ENCODE data around the gene SERP1. TPM values are rescaled to one million over a fixed set of nuclear protein-coding genes. Genes with fewer than 3 reads are reported as not detected.

The SERP1 gene
- 85.2 TPM for total RNA-seq
- long read RNA-seq, transcript SERP1-205 (2 exons, 657 nt), result minor isoform, 6 of 281 reads
- long read RNA-seq, transcript SERP1-201 (3 exons, 3,171 nt), result major isoform, 241 of 281 reads
- long read RNA-seq, transcript SERP1-208 (2 exons, 830 nt), result minor isoform, 5 of 281 reads
- long read RNA-seq, partial matches to known transcripts, result 4 of 281 reads
- long read RNA-seq, other reads (novel, unspliced or antisense), result 24 of 281 reads

GRCh38 chr3:150546226-150547044 is at the start of gene SERP1, which contains the start of gene EIF2A:
TSS of gene SERP1 (minus strand) at chr3:150546496. CDS start at chr3:150546135, 361 bp downstream.
TSS of gene EIF2A (plus strand) at chr3:150546787. CDS start at chr3:150546803, 16 bp downstream.
- DNase-seq (ENCODE audit: low spot score), result peak; percentile 100

- DNase-seq (ENCODE audit: low spot score), result no peak
Observed at GRCh38 chr3:150594150-150594549, 47.9 kb upstream of the SERP1 start.

DNA sequence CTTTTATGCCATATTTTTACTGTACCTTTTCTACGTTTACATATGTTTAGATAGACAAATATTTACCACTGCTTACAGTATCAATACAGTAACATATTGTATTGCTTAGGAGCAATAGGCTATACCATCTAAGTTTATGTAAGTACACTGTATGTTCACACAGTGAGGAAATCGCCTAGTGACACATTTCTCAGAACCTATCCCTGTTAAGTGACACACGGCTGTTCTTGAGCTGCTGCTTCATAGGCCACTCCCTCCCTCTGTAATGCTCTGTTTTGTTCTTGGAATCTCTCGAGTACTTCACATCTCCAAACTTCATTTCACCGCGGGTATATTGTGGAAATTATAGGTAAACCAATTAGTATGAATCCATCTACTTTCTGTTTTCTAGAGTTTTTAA is 43.5 kb upstream of the SERP1 start:
- no peak for DNase-seq (ENCODE audit: low spot score)

DNA sequence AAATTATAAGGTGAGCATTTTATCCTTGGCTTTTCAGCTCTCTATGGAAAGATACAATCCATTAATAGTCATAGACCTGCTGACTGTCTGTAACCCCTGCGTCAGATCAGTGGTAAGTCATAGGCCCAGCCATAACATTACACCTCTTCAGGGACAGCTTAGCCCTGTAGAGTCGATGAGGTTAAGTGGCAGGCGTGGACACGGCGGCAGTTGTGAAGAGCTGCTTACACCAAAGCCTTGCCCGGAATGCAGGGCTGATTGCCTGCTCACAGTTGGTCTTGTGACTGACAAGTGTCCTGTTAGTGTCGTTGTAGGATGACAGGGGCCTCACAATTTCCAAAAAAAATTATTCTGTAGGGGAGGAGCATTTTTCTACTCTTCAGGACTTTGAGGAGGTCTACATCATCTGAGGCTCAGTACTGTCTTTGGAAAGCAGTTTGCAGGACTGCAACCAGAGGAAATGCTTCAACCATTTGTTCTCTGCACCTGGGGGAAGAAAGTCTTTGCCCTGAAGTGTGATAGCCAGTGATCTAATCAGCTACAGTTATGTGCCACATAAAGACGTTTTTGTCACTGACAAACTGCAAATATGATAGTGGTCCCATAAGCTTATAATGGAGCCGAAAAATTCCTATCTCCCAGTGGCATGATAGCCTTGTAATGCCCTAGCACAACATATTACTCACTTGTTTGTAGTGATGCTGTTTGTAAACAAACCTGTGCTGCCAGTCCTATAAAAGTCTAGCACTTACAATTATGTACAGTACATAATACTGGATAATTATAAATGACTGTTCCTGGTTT is 41.9 kb upstream of the SERP1 start:
- no peak for DNase-seq (ENCODE audit: low spot score)

DNA sequence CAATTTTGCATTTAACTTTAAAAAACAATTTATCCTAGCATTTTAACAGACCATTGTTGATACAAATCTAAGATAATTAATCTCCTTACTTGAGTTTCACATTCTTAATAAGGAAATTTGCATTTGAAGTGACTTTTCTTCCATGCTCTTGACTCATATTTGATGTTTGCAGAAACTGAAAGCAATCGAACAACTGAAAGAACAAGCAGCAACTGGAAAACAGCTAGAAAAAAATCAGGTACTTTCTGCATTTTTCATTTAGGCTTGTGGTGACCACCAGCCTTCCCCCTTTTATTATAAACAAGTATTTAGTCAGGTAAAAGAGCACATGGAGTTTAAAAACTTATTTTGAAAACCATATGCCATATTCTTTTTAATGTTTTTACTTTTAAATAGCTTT is 36.7 kb upstream of the SERP1 start:
- no peak for DNase-seq (ENCODE audit: low spot score)

- no peak for DNase-seq (ENCODE audit: low spot score)
Observed at GRCh38 chr3:150582620-150583019, 36.3 kb upstream of the SERP1 start.

DNA sequence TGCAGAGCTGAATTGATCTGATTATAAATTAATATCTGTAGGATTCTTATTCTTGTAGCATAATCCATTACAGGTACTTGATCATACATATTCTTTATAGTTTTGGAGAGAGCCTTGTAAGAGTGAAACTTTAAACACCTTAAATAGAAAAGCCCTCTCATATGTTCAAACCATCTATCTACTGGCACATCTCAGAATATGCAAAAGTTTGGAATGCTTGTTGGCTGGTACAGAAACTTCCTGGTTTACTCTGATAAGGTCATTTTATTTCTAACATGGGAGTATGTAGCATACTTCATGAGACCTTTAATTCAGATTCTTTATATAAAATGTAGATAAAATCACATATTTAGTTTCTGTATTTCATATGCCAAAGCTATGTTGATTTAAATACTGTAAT is 34.9 kb upstream of the SERP1 start:
- no peak for DNase-seq (ENCODE audit: low spot score)

DNA sequence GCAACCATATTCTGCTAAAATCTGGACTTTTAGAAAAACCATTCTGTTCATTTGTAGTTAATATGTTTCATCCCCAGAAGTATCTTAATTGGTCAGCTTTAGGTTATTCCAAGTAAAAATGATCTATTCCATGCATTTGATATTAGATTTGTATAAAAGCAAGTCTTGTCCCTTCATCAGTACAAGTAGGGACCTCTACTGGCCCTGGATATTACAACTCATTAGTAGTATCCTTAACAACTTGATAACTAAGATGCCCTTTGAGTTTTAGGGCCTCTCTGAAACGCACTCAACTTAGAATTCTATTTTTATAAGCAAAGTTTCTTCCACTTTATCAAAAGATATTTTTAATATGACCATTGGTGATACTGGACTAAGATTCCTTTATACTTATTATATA is 31.6 kb upstream of the SERP1 start:
- no peak for DNase-seq (ENCODE audit: low spot score)

GRCh38 chr3:150567328-150567727 is 21.0 kb upstream of the SERP1 start:
- DNase-seq (ENCODE audit: low spot score), result no peak

DNA sequence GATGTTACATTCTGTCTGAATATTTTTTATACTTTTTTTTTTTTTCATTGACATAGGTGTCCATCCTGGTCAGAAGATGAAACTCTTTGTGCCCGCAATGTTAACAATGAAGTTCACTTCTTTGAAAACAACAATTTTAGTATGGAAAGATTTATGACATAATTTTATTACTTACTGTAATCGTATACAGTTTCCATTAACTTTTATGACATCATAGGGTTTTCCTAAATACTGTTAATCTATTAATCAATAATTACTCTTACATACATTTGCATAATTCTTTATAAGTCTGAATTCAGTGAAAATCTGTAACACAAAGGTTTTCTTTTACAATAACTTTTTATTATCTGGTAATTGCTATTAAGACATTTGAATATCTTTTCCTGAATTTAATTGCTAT is 17.9 kb upstream of the SERP1 start:
- no peak for DNase-seq (ENCODE audit: low spot score)

DNA sequence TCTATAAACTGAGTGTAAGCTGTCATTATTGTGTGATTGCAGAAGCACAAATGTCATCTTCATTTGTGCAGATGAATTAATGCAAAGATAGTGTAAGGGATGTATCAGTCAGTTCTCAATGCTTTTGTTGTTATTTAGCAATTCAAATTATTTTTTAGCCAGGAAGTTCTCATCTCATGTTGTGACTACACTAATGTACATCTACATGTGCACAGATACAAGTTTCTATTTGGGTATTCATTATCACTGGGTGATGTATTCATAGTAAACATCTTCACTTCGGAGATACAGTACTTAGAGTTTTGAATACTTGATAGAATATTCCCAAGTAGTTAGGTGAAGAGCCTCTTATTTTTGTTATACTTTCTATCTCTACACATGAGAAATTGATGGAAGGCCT is 11.4 kb upstream of the SERP1 start:
- no peak for DNase-seq (ENCODE audit: low spot score)

DNA sequence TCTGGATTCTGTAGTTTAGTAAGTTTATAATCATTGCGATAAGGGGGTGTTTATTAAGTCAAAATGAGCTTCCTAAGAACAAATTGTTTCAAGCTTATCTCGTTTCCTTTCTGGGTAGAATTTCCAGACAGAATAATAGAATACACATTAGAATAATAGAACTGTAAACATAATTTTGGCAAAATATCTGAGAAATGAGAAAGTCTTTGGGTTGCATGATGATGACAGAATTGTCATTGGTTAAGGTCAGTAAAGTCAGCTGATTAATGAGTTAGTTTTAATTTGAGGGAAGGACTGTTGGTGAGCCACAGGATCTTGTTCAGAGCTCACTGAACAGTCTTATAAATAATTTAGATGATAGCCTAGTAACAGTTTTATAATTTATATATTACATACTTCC is 10.5 kb upstream of the SERP1 start:
- DNase-seq (ENCODE audit: low spot score), result no peak

DNA sequence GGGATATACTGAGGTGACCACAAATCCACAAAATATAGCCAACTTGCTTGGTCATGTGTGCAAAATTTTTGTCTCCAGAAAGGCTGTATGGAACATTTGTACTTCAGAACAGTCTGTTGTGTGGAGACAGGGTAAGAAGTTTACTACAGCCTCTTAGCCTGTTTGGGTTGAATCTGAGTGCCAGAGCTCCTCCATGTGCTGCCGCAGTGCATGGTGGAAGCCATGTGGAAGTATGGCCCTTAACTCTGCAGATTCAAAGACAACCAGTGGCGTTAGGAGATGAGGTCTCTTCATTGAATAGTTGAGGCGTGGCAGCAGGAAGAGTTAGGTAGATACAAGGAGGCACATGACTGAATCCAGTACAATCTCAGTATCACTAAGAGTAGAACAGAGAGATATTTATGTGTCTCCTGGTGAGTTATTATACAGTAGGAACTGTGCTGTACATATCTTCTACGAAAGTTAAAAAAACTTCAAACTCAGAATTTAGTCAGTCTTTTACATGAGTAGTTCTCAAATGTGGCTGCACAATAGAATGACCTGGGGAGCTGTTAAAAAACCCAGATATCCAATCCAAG is 9.7 kb upstream of the SERP1 start:
- DNase-seq (ENCODE audit: low spot score), result no peak

- no peak for DNase-seq (ENCODE audit: low spot score)
Observed at GRCh38 chr3:150547045-150547741, 897 bp upstream of the SERP1 start.

- DNase-seq (ENCODE audit: low spot score), result peak; percentile 91
Observed at GRCh38 chr3:150545419-150546225, 674 bp downstream of the SERP1 start.

- DNase-seq (ENCODE audit: low spot score), result no peak
Observed at GRCh38 chr3:150544726-150545125, 1.6 kb downstream of the SERP1 start.

GRCh38 chr3:150544041-150544440 is 2.3 kb downstream of the SERP1 start:
- DNase-seq (ENCODE audit: low spot score), result no peak

- no peak for DNase-seq (ENCODE audit: low spot score)
Observed at GRCh38 chr3:150543531-150543930, 2.8 kb downstream of the SERP1 start.

DNA sequence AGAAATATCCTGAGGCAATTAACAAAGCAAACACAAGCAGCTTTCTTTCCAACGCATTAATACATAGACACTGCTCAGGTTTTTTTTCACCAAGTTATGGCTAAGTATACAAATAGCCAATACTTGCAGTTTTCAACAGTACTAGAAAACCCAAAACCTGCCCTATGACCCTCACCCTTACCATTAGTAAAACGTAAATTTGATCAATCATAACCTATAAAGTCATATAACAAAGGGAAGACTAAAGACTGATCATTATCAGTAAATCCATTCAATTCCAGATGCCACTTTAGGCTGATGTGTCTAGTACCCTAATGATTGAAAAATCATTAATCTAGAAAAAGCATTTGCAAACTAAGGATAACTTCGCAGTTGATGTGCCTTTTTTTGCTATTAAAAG is 3.2 kb downstream of the SERP1 start:
- DNase-seq (ENCODE audit: low spot score), result no peak

DNA sequence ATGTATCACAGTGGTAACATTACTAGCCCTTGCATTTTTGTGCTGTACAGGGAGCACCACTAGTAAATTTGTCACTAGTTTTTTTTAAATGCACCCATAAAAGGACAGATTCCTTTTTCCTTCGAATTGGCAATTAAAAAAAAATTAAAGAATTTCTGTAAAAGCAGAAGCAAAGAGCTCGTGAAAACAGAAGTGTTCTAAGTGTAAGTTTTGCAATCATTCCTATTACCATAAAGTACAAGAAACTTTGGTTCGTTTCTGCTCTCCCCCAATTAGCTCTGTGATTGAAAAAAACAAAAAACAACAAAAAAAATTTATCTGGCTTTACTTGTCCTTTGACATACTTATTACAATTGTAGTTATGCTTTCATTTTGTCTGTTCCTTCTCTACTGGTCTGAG is 5.3 kb downstream of the SERP1 start:
- no peak for DNase-seq (ENCODE audit: low spot score)
